Caki2 (cell line): ENCODE measurements around the gene RABEP1. TPM values are rescaled to one million over a fixed set of nuclear protein-coding genes. Genes with fewer than 3 reads are reported as not detected.

Experiments used
- DNase-seq: peaks from one replicate; pipeline ENCODE4 v3.0.0-alpha.2; 2015; ENCODE audit warnings: low read depth
- in situ Hi-C: cut with HindIII; loops from 2 replicates; pipeline ENCODE4 v1.10.0; 2016; ENCODE audit warnings: low sequenced_read_pairs, low pct_unique_long_range_greater_than_20kb, mixed read lengths
- total RNA-seq: library from RNA; depleted of rRNA; stranded (reverse); fragments of >200 nt; shearing (Covaris generic); gene quantifications from 2 replicates; pipeline ENCODE4 v1.2.3, GENCODE V29; 2014; ENCODE audit warnings: low replicate concordance

RABEP1 gene
- total RNA-seq, 1 experiment from 2014 or later: 15.8 TPM

- DNase-seq: no peak
- in situ Hi-C loops: no loop called here
Observed at GRCh38 chr17:5352681-5353289, 70.7 kb downstream of the RABEP1 start.

GRCh38 chr17:5354310-5354709 lies 72.2 kb downstream of the RABEP1 start:
- in situ Hi-C loops: no loop called here

GRCh38 chr17:5354886-5355415 lies 72.9 kb downstream of the RABEP1 start:
- in situ Hi-C loops: no loop called here
- no peak for DNase-seq

More at GRCh38 chr17:5354310-5354709, 72.2 kb downstream of the RABEP1 start:
- DNase-seq: no peak

GRCh38 chr17:5355421-5356129 lies 73.5 kb downstream of the RABEP1 start:
- in situ Hi-C loops: no loop called here

GRCh38 chr17:5361426-5361825 lies 79.3 kb downstream of the RABEP1 start:
- DNase-seq: no peak
- in situ Hi-C loops: no loop called here

More at GRCh38 chr17:5355421-5356129, 73.5 kb downstream of the RABEP1 start:
- DNase-seq: no peak

- in situ Hi-C loops: no loop called here
- DNase-seq: no peak
Observed at GRCh38 chr17:5362162-5362811, 80.2 kb downstream of the RABEP1 start.

GRCh38 chr17:5364156-5364555 lies 82.1 kb downstream of the RABEP1 start:
- in situ Hi-C loops: no loop called here
- no peak for DNase-seq

- DNase-seq: no peak
- in situ Hi-C loops: no loop called here
Observed at GRCh38 chr17:5364696-5365095, 82.6 kb downstream of the RABEP1 start.

- no peak for DNase-seq
- in situ Hi-C loops: no loop called here
Observed at GRCh38 chr17:5365831-5366230, 83.7 kb downstream of the RABEP1 start.

- DNase-seq: no peak
- in situ Hi-C loops: no loop called here
Observed at GRCh38 chr17:5370411-5370810, 88.3 kb downstream of the RABEP1 start.

- in situ Hi-C loops: no loop called here
- no peak for DNase-seq
Observed at GRCh38 chr17:5373112-5373511, 91.0 kb downstream of the RABEP1 start.

GRCh38 chr17:5378566-5379207 lies 96.6 kb downstream of the RABEP1 start:
- DNase-seq: no peak
- in situ Hi-C loops: no loop called here

- DNase-seq: no peak
- in situ Hi-C loops: no loop called here
Observed at GRCh38 chr17:5379351-5380107, 97.4 kb downstream of the RABEP1 start.

- in situ Hi-C loops: no loop called here
Observed at GRCh38 chr17:5380491-5381135, 98.5 kb downstream of the RABEP1 start.

GRCh38 chr17:5381542-5381941 lies 99.5 kb downstream of the RABEP1 start:
- no peak for DNase-seq
- in situ Hi-C loops: no loop called here

More at GRCh38 chr17:5380491-5381135, 98.5 kb downstream of the RABEP1 start:
- DNase-seq: no peak

GRCh38 chr17:5391678-5392077 lies 109.6 kb downstream of the RABEP1 start:
- no peak for DNase-seq
- in situ Hi-C loops: no loop called here

- no peak for DNase-seq
- in situ Hi-C loops: no loop called here
Observed at GRCh38 chr17:5396612-5397011, 114.5 kb downstream of the RABEP1 start.

GRCh38 chr17:5399767-5400166 lies 117.7 kb downstream of the RABEP1 start:
- DNase-seq: no peak
- in situ Hi-C loops: no loop called here
